GM19467 (cell line): ENCODE measurements around the gene EXOSC6.
"Not testable (repeated sequence)": the region's sequence is repeated elsewhere in the genome, so short reads cannot be mapped to it uniquely, and the experiment has no call there.

ENCODE experiments used
- ATAC-seq: cut with Tn5 transposase; IDR thresholded peaks from one replicate; pipeline ENCODE4 v1.9.1; 2021; ENCODE audit warnings: mild to moderate bottlenecking, moderate library complexity; ENCODE audit not compliant: unreplicated experiment

The EXOSC6 gene

GRCh38 chr16:70203508-70203907 lies 48.2 kb downstream of the EXOSC6 start:
- ATAC-seq, result not testable (repeated sequence)

- ATAC-seq, result not testable (repeated sequence)
Measured at GRCh38 chr16:70200063-70200462, 51.7 kb downstream of the EXOSC6 start.

GRCh38 chr16:70199170-70199569 lies 52.6 kb downstream of the EXOSC6 start:
- not testable (repeated sequence) for ATAC-seq

GRCh38 chr16:70198666-70199065 lies 53.1 kb downstream of the EXOSC6 start:
- ATAC-seq, result not testable (repeated sequence)

GRCh38 chr16:70198230-70198629 lies 53.5 kb downstream of the EXOSC6 start:
- ATAC-seq, result not testable (repeated sequence)

- ATAC-seq, result not testable (repeated sequence)
Measured at GRCh38 chr16:70197611-70198010, 54.1 kb downstream of the EXOSC6 start.
